Neural crest cell (in vitro differentiated cells): ENCODE data around the gene CCSER2. TPM values are rescaled to one million over a fixed set of nuclear protein-coding genes. Genes with fewer than 3 reads are reported as not detected.

Source experiments
- DNase-seq: peaks from one replicate; pipeline ENCODE4 v3.0.0; 2021; ENCODE audit warnings: low read depth, mixed read lengths, low spot score
- H3K27ac Mint-ChIP-seq: one replicate; pipeline ENCODE4 v1.8.0; 2021; ENCODE audit warnings: mild to moderate bottlenecking, mixed read lengths; ENCODE audit not compliant: unreplicated experiment
- H3K27me3 Mint-ChIP-seq: 2 replicates; pipeline ENCODE4 v1.8.0; 2021; ENCODE audit warnings: low read depth, mild to moderate bottlenecking, mixed read lengths
- H3K36me3 Mint-ChIP-seq: 2 replicates; pipeline ENCODE4 v1.8.0; 2021; ENCODE audit warnings: low read depth, mild to moderate bottlenecking, mixed read lengths
- H3K4me1 Mint-ChIP-seq: 2 replicates; pipeline ENCODE4 v1.8.0; 2021; ENCODE audit warnings: mixed read lengths
- H3K4me3 Mint-ChIP-seq: one replicate; pipeline ENCODE4 v1.8.0; 2021; ENCODE audit warnings: mild to moderate bottlenecking, mixed read lengths
- H3K9me3 Mint-ChIP-seq: 2 replicates; pipeline ENCODE4 v1.8.0; 2021; ENCODE audit warnings: mixed read lengths
- total RNA-seq: library from RNA; stranded (reverse); gene quantifications from 2 replicates; pipeline ENCODE4 v1.2.1, GENCODE V29; 2021
- TF ChIP-seq, protein P1 (sequence below): fragments of 200-600 bp; sonication (generic); conservative IDR thresholded peaks from 2 replicates; pipeline ENCODE4 v1.5.0; 2021; ENCODE audit warnings: antibody characterized with exemption, mild to moderate bottlenecking

Gene CCSER2
- total RNA-seq, 1 donor from 2014 or later, result 37.5 TPM

- Mint-ChIP-seq H3K27ac (no peak overlapping the region), H3K4me3 (no peak overlapping the region), H3K9me3 (no peaks in the 10 kb centered on the region), H3K4me1 (peaks cover 19% of the 10 kb centered on the region), H3K36me3 (no peaks in the 10 kb centered on the region), H3K27me3 (no peaks in the 10 kb centered on the region)
- TF ChIP-seq, protein P1, sequence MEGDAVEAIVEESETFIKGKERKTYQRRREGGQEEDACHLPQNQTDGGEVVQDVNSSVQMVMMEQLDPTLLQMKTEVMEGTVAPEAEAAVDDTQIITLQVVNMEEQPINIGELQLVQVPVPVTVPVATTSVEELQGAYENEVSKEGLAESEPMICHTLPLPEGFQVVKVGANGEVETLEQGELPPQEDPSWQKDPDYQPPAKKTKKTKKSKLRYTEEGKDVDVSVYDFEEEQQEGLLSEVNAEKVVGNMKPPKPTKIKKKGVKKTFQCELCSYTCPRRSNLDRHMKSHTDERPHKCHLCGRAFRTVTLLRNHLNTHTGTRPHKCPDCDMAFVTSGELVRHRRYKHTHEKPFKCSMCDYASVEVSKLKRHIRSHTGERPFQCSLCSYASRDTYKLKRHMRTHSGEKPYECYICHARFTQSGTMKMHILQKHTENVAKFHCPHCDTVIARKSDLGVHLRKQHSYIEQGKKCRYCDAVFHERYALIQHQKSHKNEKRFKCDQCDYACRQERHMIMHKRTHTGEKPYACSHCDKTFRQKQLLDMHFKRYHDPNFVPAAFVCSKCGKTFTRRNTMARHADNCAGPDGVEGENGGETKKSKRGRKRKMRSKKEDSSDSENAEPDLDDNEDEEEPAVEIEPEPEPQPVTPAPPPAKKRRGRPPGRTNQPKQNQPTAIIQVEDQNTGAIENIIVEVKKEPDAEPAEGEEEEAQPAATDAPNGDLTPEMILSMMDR, result no peak
- no peak for DNase-seq
Observed at GRCh38 chr10:84336406-84337090, 8.2 kb downstream of the CCSER2 start.

DNA sequence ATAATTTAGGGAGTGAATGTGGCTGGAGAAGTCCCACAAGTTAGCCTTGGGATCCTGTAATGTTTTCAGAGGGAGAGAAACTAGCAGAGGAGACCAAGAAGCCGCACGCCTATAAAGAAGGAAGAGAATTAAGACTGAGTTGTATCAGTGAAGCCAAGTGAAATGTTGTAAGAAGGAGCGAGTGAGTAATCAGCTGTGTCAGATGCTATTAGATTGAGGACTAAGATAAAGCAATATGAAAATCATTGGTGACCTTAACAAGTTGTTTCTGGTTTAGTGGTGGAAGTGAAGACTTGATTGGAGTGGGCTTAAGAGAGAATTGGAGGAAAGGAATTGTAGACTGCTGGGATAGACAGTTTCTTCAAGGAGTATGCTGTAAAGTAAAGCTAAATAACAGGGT lies 8.8 kb downstream of the CCSER2 start:
- no peak for DNase-seq
- Mint-ChIP-seq H3K27me3 (no peaks in the 10 kb centered on the region), H3K9me3 (no peaks in the 10 kb centered on the region), H3K36me3 (no peaks in the 10 kb centered on the region), H3K27ac (no peak overlapping the region), H3K4me3 (no peak overlapping the region), H3K4me1 (peaks cover 18% of the 10 kb centered on the region)
- TF ChIP-seq, protein P1, result no peak

DNA sequence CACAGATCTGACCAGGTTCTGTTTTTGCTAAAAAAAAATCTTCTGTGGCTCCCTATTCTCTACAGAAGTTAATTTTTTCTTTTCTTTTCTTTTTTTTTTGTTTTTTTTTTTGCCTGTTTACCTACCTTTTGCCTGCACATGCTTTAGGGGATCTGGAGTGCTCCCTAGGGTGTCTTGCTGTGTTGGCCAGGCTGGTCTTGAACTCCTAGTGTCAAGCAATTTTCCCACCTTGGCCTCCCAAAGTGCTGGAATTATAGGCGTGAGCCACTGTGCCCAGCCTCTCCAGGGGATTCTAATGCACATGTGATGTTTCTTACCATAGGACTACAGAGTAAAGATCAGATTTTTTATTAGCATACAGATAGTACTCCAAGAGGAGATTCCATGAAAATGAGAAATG lies 10.6 kb downstream of the CCSER2 start:
- no peak overlapping the region for H3K4me3 Mint-ChIP-seq
- H3K36me3 Mint-ChIP-seq, result no peaks in the 10 kb centered on the region
- H3K4me1 Mint-ChIP-seq, result peaks cover 10% of the 10 kb centered on the region
- no peak for DNase-seq
- H3K27me3 Mint-ChIP-seq, result no peaks in the 10 kb centered on the region
- TF ChIP-seq, protein P1, result no peak
- no peak overlapping the region for H3K27ac Mint-ChIP-seq
- no peaks in the 10 kb centered on the region for H3K9me3 Mint-ChIP-seq

- Mint-ChIP-seq H3K36me3 (peaks cover 7% of the 10 kb centered on the region), H3K9me3 (no peaks in the 10 kb centered on the region), H3K4me1 (peaks cover 3% of the 10 kb centered on the region), H3K27ac (no peak overlapping the region), H3K27me3 (no peaks in the 10 kb centered on the region), H3K4me3 (no peak overlapping the region)
- TF ChIP-seq, protein P1, result no peak
- DNase-seq, result no peak
Observed at GRCh38 chr10:84340187-84340586, 11.8 kb downstream of the CCSER2 start.

- Mint-ChIP-seq H3K4me1 (peaks cover 3% of the 10 kb centered on the region), H3K36me3 (peaks cover 7% of the 10 kb centered on the region), H3K4me3 (no peak overlapping the region), H3K27me3 (no peaks in the 10 kb centered on the region), H3K27ac (peak overlapping the region; percentile 61), H3K9me3 (no peaks in the 10 kb centered on the region)
- DNase-seq, result no peak
- TF ChIP-seq, protein P1, result no peak
Observed at GRCh38 chr10:84340632-84341537, 12.5 kb downstream of the CCSER2 start.
